T-cell (primary cell): ENCODE results near the gene DSEL. TPM values are rescaled to one million over a fixed set of nuclear protein-coding genes. Genes with fewer than 3 reads are reported as not detected.

Source experiments
- ATAC-seq, 4 experiments: fragments of 200-7000 bp in 3 of 4; fragments of 150-1000 bp in 1 of 4; cut with Tn5 transposase; replicated peaks in 1 of 4; 1 replicate in 3 of 4; 2 replicates in 1 of 4; pipeline ENCODE4 v1.10.0; 2021; ENCODE audit warnings: moderate library complexity in 3 of 4, mild to moderate bottlenecking in 2 of 4, moderate number of reproducible peaks in 1 of 4
- CTCF ChIA-PET, 2 donors: fragments of 300-600 bp; sonication (Branson Sonifier 250); formaldehyde crosslinking; loops; one replicate each; lab custom pipeline; 2022; ENCODE audit warnings: antibody characterized with exemption in 2 of 2; lab: Charles Lee
- POLR2A ChIA-PET, 2 donors: fragments of 300-600 bp; sonication (Branson Sonifier 250); formaldehyde crosslinking; loops; one replicate each; lab custom pipeline; 2022; ENCODE audit warnings: antibody characterized with exemption in 2 of 2; lab: Charles Lee
- DNase-seq, 35 experiments: peaks; one replicate each; pipeline versions ENCODE4 v3.0.0 to v3.0.0-alpha.2; 2013 to 2023
- H3K27ac ChIP-seq: one replicate; pipeline ENCODE4 v1.5.1; 2013; ENCODE audit warnings: low read length
- H3K27me3 ChIP-seq, 2 experiments: replicated peaks in 1 of 2; 1 replicate in 1 of 2; 2 replicates in 1 of 2; pipeline versions ENCODE4 v1.6.1 to v1.7.0; 2013; ENCODE audit warnings: low read length in 1 of 2, mixed read lengths in 1 of 2; ENCODE audit not compliant: control insufficient read depth in 2 of 2, insufficient read depth in 2 of 2; ENCODE audit errors: extremely low read depth in 1 of 2
- H3K36me3 ChIP-seq, 2 donors: 1 replicate in 1 of 2; 2 replicates in 1 of 2; pipeline versions ENCODE4 v1.6.1 to v1.7.0; 2013; ENCODE audit warnings: low read length in 1 of 2; ENCODE audit not compliant: control insufficient read depth in 2 of 2, insufficient read depth in 1 of 2; ENCODE audit errors: extremely low read depth in 1 of 2
- H3K4me1 ChIP-seq, 2 experiments: 1 replicate in 1 of 2; 2 replicates in 1 of 2; pipeline versions ENCODE4 v1.6.1 to v1.7.0; 2013; ENCODE audit warnings: low read length in 2 of 2, mixed read lengths in 1 of 2; ENCODE audit not compliant: insufficient read depth in 2 of 2, control insufficient read depth in 1 of 2; ENCODE audit errors: extremely low read depth in 1 of 2
- H3K4me3 ChIP-seq, 2 donors: 1 replicate in 1 of 2; 2 replicates in 1 of 2; pipeline versions ENCODE4 v1.5.1 to v1.7.0; 2013; ENCODE audit warnings: mild to moderate bottlenecking in 2 of 2, low read length in 1 of 2, moderate library complexity in 1 of 2; ENCODE audit not compliant: control insufficient read depth in 1 of 2; ENCODE audit errors: extremely low read depth in 1 of 2
- H3K9me3 ChIP-seq: 2 replicates; pipeline ENCODE4 v1.7.0; 2013
- H3K27ac Mint-ChIP-seq, 2 donors: one replicate each; pipeline ENCODE4 v1.8.0; 2020 to 2021; ENCODE audit warnings: mild to moderate bottlenecking in 2 of 2, mixed read lengths in 2 of 2
- H3K27me3 Mint-ChIP-seq, 2 donors: one replicate each; pipeline ENCODE4 v1.8.0; 2021 to 2022; ENCODE audit warnings: mixed read lengths in 2 of 2
- H3K36me3 Mint-ChIP-seq: one replicate; pipeline ENCODE4 v1.8.0; 2021; ENCODE audit warnings: mixed read lengths
- H3K4me1 Mint-ChIP-seq, 3 donors: one replicate each; pipeline ENCODE4 v1.8.0; 2020 to 2022; ENCODE audit warnings: mixed read lengths in 3 of 3, mild to moderate bottlenecking in 1 of 3
- H3K4me3 Mint-ChIP-seq, 3 donors: one replicate each; pipeline ENCODE4 v1.8.0; 2020 to 2022; ENCODE audit warnings: mild to moderate bottlenecking in 3 of 3, mixed read lengths in 3 of 3, moderate library complexity in 3 of 3
- H3K9me3 Mint-ChIP-seq, 3 donors: one replicate each; pipeline ENCODE4 v1.8.0; 2020 to 2022; ENCODE audit warnings: mixed read lengths in 3 of 3
- WGBS: methylation state at CpG from one replicate; pipeline ENCODE4 v1.1.5; 2013; ENCODE audit warnings: missing lambda C conversion rate; ENCODE audit not compliant: insufficient coverage; 5-methylcytosine and 5-hydroxymethylcytosine counted together
- total RNA-seq, 35 experiments: library from RNA in 6 of 35; stranded (reverse) in 6 of 35; fragments of 120-200 nt in 1 of 35; gene quantifications; one replicate each; pipeline versions ENCODE4 v1.2.1 to v1.2.4 and lab custom pipeline; 2013 to 2026

DSEL gene
- total RNA-seq, 5 donors from 2014 or later (not counting 1 experiment from before 2014, with no cell fraction given) = 0.72 to 2.4 (median 1.5) TPM

DNA sequence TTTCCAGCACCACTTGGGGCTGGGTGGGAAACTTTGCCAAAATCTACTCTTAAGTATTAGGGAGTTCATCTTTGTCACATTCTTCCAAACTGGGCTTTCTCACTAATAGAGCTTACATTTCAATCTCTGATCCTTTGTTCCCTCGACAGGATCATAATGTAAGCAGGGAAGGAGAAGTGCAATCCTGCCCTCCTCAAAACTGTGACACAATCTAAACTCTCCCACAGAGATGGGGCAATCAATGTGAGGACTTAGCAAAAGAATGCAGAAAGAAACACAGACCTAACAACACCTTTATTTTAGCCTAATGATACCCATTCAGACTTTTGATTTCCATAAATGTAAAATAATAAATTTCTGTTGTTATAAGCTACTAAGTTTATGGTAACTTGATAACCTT is 40.8 kb downstream of the DSEL start:
- no peaks in the 10 kb centered on the region for H3K36me3 ChIP-seq
- no peaks in the 10 kb centered on the region for H3K4me1 Mint-ChIP-seq
- no peak overlapping the region for H3K4me3 Mint-ChIP-seq
- no peaks in the 10 kb centered on the region for H3K9me3 Mint-ChIP-seq
- ChIA-PET CTCF (interaction anchor here in 1 of 2 donors (0.7 kb wide), 1 partner anchor 81 kb away, joined by 3 read pairs; no protein-coding TSS in a partner anchor), POLR2A (no interaction called here)
- DNase-seq (no peak), ATAC-seq (no peak)
- no peak overlapping the region for H3K27ac Mint-ChIP-seq
- no peaks in the 10 kb centered on the region for H3K36me3 Mint-ChIP-seq
- no peak overlapping the region for H3K27ac ChIP-seq
- WGBS = no CpG with 5 or more reads among the region's 1 CpG
- H3K9me3 ChIP-seq = no peaks in the 10 kb centered on the region
- peaks cover 0 to 4% of the 10 kb centered on the region in 2 donors for H3K27me3 Mint-ChIP-seq
- no peaks in the 10 kb centered on the region for H3K27me3 ChIP-seq
- H3K4me3 ChIP-seq = no peak overlapping the region
- H3K4me1 ChIP-seq = no peaks in the 10 kb centered on the region

- no peak overlapping the region for H3K27ac ChIP-seq
- no peaks in the 10 kb centered on the region for H3K9me3 ChIP-seq
- H3K4me1 ChIP-seq = no peaks in the 10 kb centered on the region
- peaks cover 0 to 4% (median 2%) of the 10 kb centered on the region in 3 donors for H3K9me3 Mint-ChIP-seq
- no peak overlapping the region for H3K4me3 Mint-ChIP-seq
- DNase-seq (peak in 1 of 35 experiments; percentile 3), ATAC-seq (peak in 1 of 4 experiments; percentile 32)
- H3K36me3 ChIP-seq = no peaks in the 10 kb centered on the region
- POLR2A ChIA-PET = no interaction called here
- CTCF ChIA-PET = no interaction called here
- no peak overlapping the region for H3K4me3 ChIP-seq
- H3K36me3 Mint-ChIP-seq = no peaks in the 10 kb centered on the region
- H3K27me3 ChIP-seq = peaks cover 0 to 10% of the 10 kb centered on the region in 2 experiments
- no peak overlapping the region for H3K27ac Mint-ChIP-seq
- H3K4me1 Mint-ChIP-seq = peaks cover 0 to 11% (median 6%) of the 10 kb centered on the region in 3 donors
- H3K27me3 Mint-ChIP-seq = peaks cover 0 to 3% of the 10 kb centered on the region in 2 donors
Measured at GRCh38 chr18:67468038-67468437, 48.5 kb downstream of the DSEL start.

GRCh38 chr18:67467188-67467587 is 49.3 kb downstream of the DSEL start:
- H3K27me3 ChIP-seq = peaks cover 0 to 10% of the 10 kb centered on the region in 2 experiments
- H3K9me3 Mint-ChIP-seq = peaks cover 0 to 4% (median 2%) of the 10 kb centered on the region in 3 donors
- no peak for ATAC-seq
- H3K4me3 Mint-ChIP-seq = no peak overlapping the region
- no peak overlapping the region for H3K27ac Mint-ChIP-seq
- no peak overlapping the region for H3K4me3 ChIP-seq
- no CpG with 5 or more reads among the region's 1 CpG for whole genome bisulfite sequencing
- H3K36me3 ChIP-seq = no peaks in the 10 kb centered on the region
- CTCF ChIA-PET = no interaction called here
- peaks cover 0 to 3% of the 10 kb centered on the region in 2 donors for H3K27me3 Mint-ChIP-seq
- no peak for DNase-seq
- peaks cover 0 to 11% (median 6%) of the 10 kb centered on the region in 3 donors for H3K4me1 Mint-ChIP-seq
- POLR2A ChIA-PET = no interaction called here
- no peaks in the 10 kb centered on the region for H3K9me3 ChIP-seq
- no peaks in the 10 kb centered on the region for H3K36me3 Mint-ChIP-seq
- no peak overlapping the region for H3K27ac ChIP-seq
- no peaks in the 10 kb centered on the region for H3K4me1 ChIP-seq

DNA sequence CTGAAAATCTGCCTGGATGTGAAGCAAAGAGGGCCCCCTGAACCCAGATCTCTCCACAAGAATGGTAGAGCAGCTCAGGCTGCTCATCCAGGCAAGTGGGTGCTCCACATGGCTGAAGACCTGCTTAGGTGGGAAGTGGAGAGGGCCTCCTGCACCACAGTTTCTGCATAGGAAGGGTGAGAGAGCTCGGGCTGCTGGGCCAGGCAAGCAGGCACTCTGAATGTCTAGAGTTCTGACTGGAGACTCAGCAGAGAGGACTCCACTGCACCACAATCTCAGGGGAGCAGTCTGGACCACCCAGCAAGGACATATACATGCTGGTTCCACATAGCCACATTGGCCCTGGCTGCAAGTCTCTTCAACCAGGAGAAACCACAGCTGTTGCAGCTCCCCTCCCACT is 52.0 kb downstream of the DSEL start:
- ATAC-seq (no peak), DNase-seq (no peak)
- Histone ChIP-seq H3K4me3 (no peak overlapping the region), H3K36me3 (no peaks in the 10 kb centered on the region), H3K27ac (no peak overlapping the region), H3K27me3 (peaks cover 0 to 10% of the 10 kb centered on the region in 2 experiments), H3K9me3 (no peaks in the 10 kb centered on the region), H3K4me1 (no peaks in the 10 kb centered on the region)
- H3K27ac Mint-ChIP-seq = no peak overlapping the region
- ChIA-PET CTCF (no interaction called here), POLR2A (no interaction called here)
- H3K36me3 Mint-ChIP-seq = no peaks in the 10 kb centered on the region
- H3K27me3 Mint-ChIP-seq = peaks cover 1 to 3% of the 10 kb centered on the region in 2 donors
- peaks cover 0 to 4% (median 2%) of the 10 kb centered on the region in 3 donors for H3K9me3 Mint-ChIP-seq
- no peak overlapping the region for H3K4me3 Mint-ChIP-seq
- no CpG with 5 or more reads among the region's 1 CpG for WGBS
- peaks cover 2 to 11% (median 6%) of the 10 kb centered on the region in 3 donors for H3K4me1 Mint-ChIP-seq

DNA sequence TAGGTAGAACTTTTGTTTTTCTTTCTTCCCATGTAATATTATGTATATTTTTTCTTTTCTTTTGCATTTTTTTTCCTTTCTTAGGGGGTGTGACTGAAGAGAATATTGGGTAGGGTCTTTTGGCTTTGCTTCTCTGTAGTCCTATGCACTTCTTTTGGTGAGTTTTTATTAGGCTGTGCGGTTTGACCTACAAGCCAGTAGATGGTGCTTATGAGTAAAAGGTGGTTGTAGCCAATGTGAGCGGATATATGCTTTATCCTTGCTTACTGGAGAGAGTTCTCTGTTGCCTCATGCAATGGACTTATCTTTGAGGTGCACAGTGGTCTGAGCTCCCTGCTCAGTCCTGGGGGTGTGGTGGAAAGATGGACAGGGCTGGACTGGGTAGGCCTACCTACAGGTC is 52.7 kb downstream of the DSEL start:
- Histone ChIP-seq H3K4me1 (no peaks in the 10 kb centered on the region), H3K36me3 (no peaks in the 10 kb centered on the region), H3K27me3 (peaks cover 0 to 10% of the 10 kb centered on the region in 2 experiments), H3K27ac (no peak overlapping the region), H3K9me3 (no peaks in the 10 kb centered on the region), H3K4me3 (no peak overlapping the region)
- Mint-ChIP-seq H3K9me3 (peaks cover 0 to 4% (median 2%) of the 10 kb centered on the region in 3 donors), H3K36me3 (no peaks in the 10 kb centered on the region), H3K4me3 (no peak overlapping the region), H3K4me1 (peaks cover 6 to 11% (median 9%) of the 10 kb centered on the region in 3 donors), H3K27ac (no peak overlapping the region), H3K27me3 (peaks cover 1 to 3% of the 10 kb centered on the region in 2 donors)
- POLR2A ChIA-PET = no interaction called here
- DNase-seq (no peak), ATAC-seq (no peak)
- CTCF ChIA-PET = no interaction called here
- 71% methylated on average over 1 of the region's 2 CpGs for WGBS

- H3K27me3 Mint-ChIP-seq = peaks cover 0 to 1% of the 10 kb centered on the region in 2 donors
- 100% methylated on average over 1 of the region's 3 CpGs for WGBS
- DNase-seq (no peak), ATAC-seq (no peak)
- Histone ChIP-seq H3K27ac (no peak overlapping the region), H3K9me3 (no peaks in the 10 kb centered on the region), H3K36me3 (no peaks in the 10 kb centered on the region), H3K4me1 (peaks cover 0 to 2% of the 10 kb centered on the region in 2 experiments), H3K4me3 (no peak overlapping the region), H3K27me3 (no peaks in the 10 kb centered on the region)
- ChIA-PET CTCF (no interaction called here), POLR2A (no interaction called here)
- H3K9me3 Mint-ChIP-seq = no peaks in the 10 kb centered on the region
- peaks cover 14 to 22% (median 21%) of the 10 kb centered on the region in 3 donors for H3K4me1 Mint-ChIP-seq
- H3K36me3 Mint-ChIP-seq = no peaks in the 10 kb centered on the region
- H3K4me3 Mint-ChIP-seq = no peak overlapping the region
- no peak overlapping the region for H3K27ac Mint-ChIP-seq
Measured at GRCh38 chr18:67456711-67457110, 59.8 kb downstream of the DSEL start.
